Heart right ventricle (tissue), 16 donors: ENCODE data around the gene GNAL. TPM values are rescaled to one million over a fixed set of nuclear protein-coding genes. Genes with fewer than 3 reads are reported as not detected.
A peak's percentile ranks its signal among the peaks of the same experiment; 100 is the strongest.

Source experiments
- ATAC-seq, 8 donors: fragments of 200-7000 bp; cut with Tn5 transposase; one replicate each; pipeline ENCODE4 v1.9.1; 2020; ENCODE audit warnings: mild to moderate bottlenecking in 8 of 8, moderate library complexity in 8 of 8, moderate number of reproducible peaks in 1 of 8
- DNase-seq, 2 donors: peaks; one replicate each; pipeline ENCODE4 v3.0.0-alpha.2; 2020
- H3K27ac ChIP-seq, 10 donors: fragments of 200-600 bp; sonication (generic) in 2 of 10; one replicate each; pipeline versions ENCODE4 v1.5.0 to v1.8.0; 2020 to 2022; ENCODE audit warnings: mild to moderate bottlenecking in 3 of 10
- H3K27me3 ChIP-seq, 7 donors: fragments of 200-600 bp; one replicate each; pipeline ENCODE4 v1.8.0; 2021 to 2022; ENCODE audit warnings: mild to moderate bottlenecking in 2 of 7
- H3K36me3 ChIP-seq, 9 donors: fragments of 200-600 bp; sonication (generic) in 1 of 9; one replicate each; pipeline versions ENCODE4 v1.5.0 to v1.8.0; 2020 to 2022; ENCODE audit warnings: mild to moderate bottlenecking in 2 of 9
- H3K4me1 ChIP-seq, 9 donors: fragments of 200-600 bp; sonication (generic) in 1 of 9; one replicate each; pipeline versions ENCODE4 v1.5.0 to v1.8.0; 2020 to 2022; ENCODE audit warnings: mild to moderate bottlenecking in 4 of 9
- H3K4me3 ChIP-seq, 10 donors: fragments of 200-600 bp; sonication (generic) in 2 of 10; one replicate each; pipeline versions ENCODE4 v1.5.0 to v1.8.0; 2020 to 2022; ENCODE audit warnings: mild to moderate bottlenecking in 7 of 10, moderate library complexity in 2 of 10
- H3K9me3 ChIP-seq, 11 donors: fragments of 200-600 bp in 10 of 11; sonication (generic) in 2 of 11; one replicate each; pipeline versions ENCODE4 v1.5.0 to v1.8.0; 2013 to 2022; ENCODE audit warnings: mild to moderate bottlenecking in 2 of 11, control low read depth in 1 of 11, moderate library complexity in 1 of 11
- CTCF ChIP-seq, 9 donors: fragments of 200-600 bp; sonication (generic) in 2 of 9; IDR thresholded peaks; one replicate each; pipeline versions ENCODE4 v1.5.0 to v1.8.0; 2021 to 2022; ENCODE audit warnings: antibody characterized with exemption in 9 of 9, mild to moderate bottlenecking in 5 of 9, moderate library complexity in 1 of 9
- WGBS, 2 donors: extraction: QIAGEN DNeasy Blood & Tissue Kit; methylation state at CpG; one replicate each; pipeline ENCODE4 v1.1.7; 2013; ENCODE audit warnings: inconsistent platforms in 1 of 2; 5-methylcytosine and 5-hydroxymethylcytosine counted together
- intact Hi-C, 10 donors: fragments of 100-400 bp; cut with DNase I; formaldehyde crosslinking; loops; one replicate each; pipeline versions ENCODE4 v1.11.1 to v1.14.2; 2022
- polyA plus RNA-seq, 2 donors: library from polyadenylated mRNA; stranded (reverse); fragments of 200-250 nt; gene quantifications; one replicate each; pipeline ENCODE4 v1.2.3, GENCODE V29; 2013
- total RNA-seq, 10 donors: library from RNA; stranded (reverse); fragmentation: NEBNext Ultra II Directional in 3 of 10; extraction: Animal tissue kit (Norgen Biotek cat#: 25700) in 3 of 10; gene quantifications; one replicate each; pipeline versions ENCODE4 v1.2.1 to v1.2.4, GENCODE V29; 2021 to 2023
- donor health status: Arrhythmogenic right ventricular cardiomyopathy.
- donor health status: ischemic (EF 13 %, LVEDD 7.1; RV severe dilation, severe dysfunction).
- donor health status: healthy with polysubstance abuse.
- donor health status: DM: no; HTN: yes; CAD: no.
- donor health status: DM: no; HTN: no; CAD: no.
- donor health status: ischemic (EF 25% LVEDD 6.9; RV normal size, moderate dysfunction).
- donor health status: ischemic (EF 25% LVEDD 5.7; RV mildly dilated, moderate dysfunction).
- donor health status: healthy.
- donor health status: DM: yes; HTN: yes; CAD: no.
- donor health status: Ischemic cardiomyopathy.
- donor health status: ischemic (EF 35%, LVEDD 5.7; RV mildly dilated, moderate dysfunction).
- donor health status: nonischemic (EF 11% LVEDD 7.7; RV severe dilation, severe dysfunction).
- donor health status: DM: yes; HTN: yes; CAD: no.
- donor health status: PGD.
- donor health status: ischemic (EF 29% LVEDD 5.4; RV normal size, mild dysfunction).
- donor health status: nonischemic (EF 23%, LVEDD 6.1; RV moderate dilation, normal function).

GNAL gene
- total and polyA plus RNA-seq, 12 donors = 0.42 to 6.9 (median 1.6) TPM

GRCh38 chr18:11868230-11868629 lies 179.2 kb downstream of the GNAL start:
- H3K9me3 ChIP-seq = no peaks in the 10 kb centered on the region
- no peak for TF ChIP-seq CTCF (IDR thresholded peaks at IDR 0.05)
- H3K27ac ChIP-seq = no peak overlapping the region
- no peaks in the 10 kb centered on the region for H3K36me3 ChIP-seq
- no peak for DNase-seq
- H3K27me3 ChIP-seq = no peaks in the 10 kb centered on the region
- intact Hi-C loops = loop anchor here in 1 of 10 donors (10.0 kb wide), 1 partner anchor 213 kb away; no protein-coding TSS in a partner anchor
- peaks cover 0 to 4% (median 0%) of the 10 kb centered on the region in 9 donors for H3K4me1 ChIP-seq
- 90 to 92% methylated on average over 8 of the region's 8 CpGs for WGBS, 2 donors
- no peak for ATAC-seq
- no peak overlapping the region for H3K4me3 ChIP-seq

GRCh38 chr18:11871501-11871900 lies 182.4 kb downstream of the GNAL start:
- Histone ChIP-seq H3K4me1 (peaks cover 0 to 4% (median 0%) of the 10 kb centered on the region in 9 donors), H3K27me3 (no peaks in the 10 kb centered on the region), H3K4me3 (no peak overlapping the region), H3K27ac (no peak overlapping the region), H3K36me3 (peaks cover 0 to 6% (median 0%) of the 10 kb centered on the region in 9 donors), H3K9me3 (peaks cover 0 to 6% (median 0%) of the 10 kb centered on the region in 11 donors)
- intact Hi-C loops = loop anchor here in 5 of 10 donors (5.0 to 10.0 kb wide), 2 partner anchors 139 to 217 kb away; no protein-coding TSS in a partner anchor
- no peak for ATAC-seq
- no peak for TF ChIP-seq CTCF (IDR thresholded peaks at IDR 0.05)
- 58 to 76% methylated on average over 5 of the region's 5 CpGs for WGBS, 2 donors
- no peak for DNase-seq

- peaks cover 0 to 6% (median 0%) of the 10 kb centered on the region in 11 donors for H3K9me3 ChIP-seq
- DNase-seq = peak in 1 of 2 donors; percentile 41
- peak; percentile 82 to 97 (median 92) for ATAC-seq
- H3K4me1 ChIP-seq = peaks cover 0 to 4% (median 0%) of the 10 kb centered on the region in 9 donors
- no peaks in the 10 kb centered on the region for H3K27me3 ChIP-seq
- H3K27ac ChIP-seq = peak overlapping the region in 5 of 10 donors; percentile 12 to 65 (median 27)
- peak in 8 of 9 donors; percentile 18 to 63 (median 55) for TF ChIP-seq CTCF (IDR thresholded peaks at IDR 0.05)
- WGBS, 2 donors = 39 to 47% methylated on average over 13 of the region's 13 CpGs
- peaks cover 0 to 16% (median 0%) of the 10 kb centered on the region in 9 donors for H3K36me3 ChIP-seq
- intact Hi-C loops = loop anchor here (1.0 to 10.0 kb wide), 5 partner anchors 139 to 218 kb away; no protein-coding TSS in a partner anchor
- H3K4me3 ChIP-seq = no peak overlapping the region
Measured at GRCh38 chr18:11872479-11873136, 183.5 kb downstream of the GNAL start.

DNA sequence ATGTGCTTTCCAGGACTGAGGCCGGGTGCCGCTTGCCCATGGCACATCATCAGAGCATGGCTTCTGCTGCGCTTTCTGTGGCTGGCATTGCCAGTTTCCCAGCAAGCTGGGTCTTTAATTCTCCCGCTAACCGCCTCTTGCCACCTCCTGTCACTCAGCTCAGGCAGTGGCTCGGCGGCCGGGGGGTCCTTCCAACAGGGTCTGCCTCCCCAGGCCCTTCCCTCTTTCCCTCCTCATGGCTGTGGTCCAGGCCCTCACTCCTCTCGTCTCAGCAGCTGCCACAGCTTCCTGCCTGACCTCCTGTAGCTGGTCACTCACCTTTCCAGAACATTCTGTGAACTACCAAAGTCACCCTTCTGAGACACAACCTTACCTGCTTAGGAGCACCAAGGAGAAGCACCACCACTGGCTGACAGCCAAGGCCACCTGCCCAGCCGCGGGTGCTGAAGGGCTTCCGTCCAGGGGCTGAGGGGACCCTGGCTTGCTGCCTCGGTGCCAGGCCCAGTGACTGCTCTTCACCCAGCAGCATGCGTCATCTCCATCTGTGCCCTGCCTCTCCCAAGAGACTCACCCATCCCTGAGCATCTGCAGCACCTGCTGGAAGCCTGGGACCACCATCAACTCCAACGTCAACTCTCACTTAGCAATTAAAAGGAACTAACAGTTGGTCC lies 184.7 kb downstream of the GNAL start:
- H3K36me3 ChIP-seq = peaks cover 0 to 18% (median 0%) of the 10 kb centered on the region in 9 donors

More for the DNA sequence above, 184.7 kb downstream of the GNAL start:
- H3K4me3 ChIP-seq = no peak overlapping the region
- no peak for TF ChIP-seq CTCF (IDR thresholded peaks at IDR 0.05)
- no peak for DNase-seq
- no peak overlapping the region for H3K27ac ChIP-seq
- ATAC-seq = no peak
- 78 to 86% methylated on average over 15 of the region's 15 CpGs for WGBS, 2 donors
- intact Hi-C loops = loop anchor here in 8 of 10 donors (2.0 to 10.0 kb wide), 4 partner anchors 141 to 219 kb away; no protein-coding TSS in a partner anchor
- H3K27me3 ChIP-seq = no peaks in the 10 kb centered on the region
- peaks cover 0 to 4% (median 0%) of the 10 kb centered on the region in 9 donors for H3K4me1 ChIP-seq
- H3K9me3 ChIP-seq = peaks cover 0 to 6% (median 0%) of the 10 kb centered on the region in 11 donors
